Naive B cell (primary cell): ENCODE data around the gene INPP5D. TPM values are rescaled to one million over a fixed set of nuclear protein-coding genes. Genes with fewer than 3 reads are reported as not detected.

ENCODE experiments used
- ATAC-seq, 2 donors: fragments of 150-1000 bp; cut with Tn5 transposase; 2 replicates each; pipeline ENCODE4 v1.10.0; 2021; ENCODE audit warnings: low read depth in 2 of 2, mild to moderate bottlenecking in 2 of 2, moderate library complexity in 2 of 2
- DNase-seq: peaks from one replicate; pipeline ENCODE4 v3.0.0; 2022
- H3K27ac Mint-ChIP-seq, 6 donors: one replicate each; pipeline ENCODE4 v1.8.0; 2020 to 2022; ENCODE audit warnings: mild to moderate bottlenecking in 6 of 6, mixed read lengths in 6 of 6, moderate library complexity in 5 of 6, inconsistent platforms in 2 of 6
- H3K27me3 Mint-ChIP-seq, 3 donors: one replicate each; pipeline ENCODE4 v1.8.0; 2021 to 2022; ENCODE audit warnings: mixed read lengths in 3 of 3, mild to moderate bottlenecking in 1 of 3
- H3K36me3 Mint-ChIP-seq, 2 donors: one replicate each; pipeline ENCODE4 v1.8.0; 2020 to 2022; ENCODE audit warnings: mixed read lengths in 2 of 2, inconsistent platforms in 1 of 2, mild to moderate bottlenecking in 1 of 2
- H3K4me1 Mint-ChIP-seq, 3 donors: one replicate each; pipeline ENCODE4 v1.8.0; 2020 to 2022; ENCODE audit warnings: mixed read lengths in 3 of 3, inconsistent platforms in 1 of 3, mild to moderate bottlenecking in 1 of 3, moderate library complexity in 1 of 3
- H3K4me3 Mint-ChIP-seq, 8 donors: one replicate each; pipeline ENCODE4 v1.8.0; 2020 to 2022; ENCODE audit warnings: mild to moderate bottlenecking in 8 of 8, mixed read lengths in 8 of 8, moderate library complexity in 8 of 8, inconsistent platforms in 2 of 8
- H3K9me3 Mint-ChIP-seq, 7 donors: one replicate each; pipeline ENCODE4 v1.8.0; 2020 to 2022; ENCODE audit warnings: mixed read lengths in 7 of 7, mild to moderate bottlenecking in 5 of 7, inconsistent platforms in 2 of 7, moderate library complexity in 1 of 7
- polyA plus RNA-seq, 6 donors: library from polyadenylated mRNA; unstranded; fragments of 300-500 nt; fragmentation: Illumina TruSeq; gene quantifications; one replicate each; pipeline ENCODE4 v1.2.3, GENCODE V29; 2021; ENCODE audit warnings: low read depth in 6 of 6

Gene INPP5D
- polyA plus RNA-seq, 6 donors from 2014 or later = 56.8 to 230 (median 102) TPM

GRCh38 chr2:233125455-233126065, 65.4 kb downstream of the INPP5D start:
- Mint-ChIP-seq H3K4me1 (peaks cover 32 to 61% (median 43%) of the 10 kb centered on the region in 3 donors), H3K4me3 (peak overlapping the region in 2 of 8 donors; percentile 25 to 69), H3K27ac (peak overlapping the region in 3 of 6 donors; percentile 97 to 100 (median 98)), H3K36me3 (peaks cover 16 to 33% of the 10 kb centered on the region in 2 donors), H3K9me3 (peaks cover 0 to 4% (median 0%) of the 10 kb centered on the region in 7 donors), H3K27me3 (no peaks in the 10 kb centered on the region)
- ATAC-seq (no peak), DNase-seq (no peak)

GRCh38 chr2:233129351-233129978, 69.3 kb downstream of the INPP5D start:
- Mint-ChIP-seq H3K4me1 (peaks cover 28 to 46% (median 33%) of the 10 kb centered on the region in 3 donors), H3K9me3 (peaks cover 0 to 2% (median 0%) of the 10 kb centered on the region in 7 donors), H3K36me3 (peaks cover 7 to 41% of the 10 kb centered on the region in 2 donors), H3K4me3 (no peak overlapping the region), H3K27ac (peak overlapping the region; percentile 18 to 80 (median 64)), H3K27me3 (no peaks in the 10 kb centered on the region)
- no peak for ATAC-seq
- DNase-seq = no peak

GRCh38 chr2:233130024-233130423, 69.9 kb downstream of the INPP5D start:
- ATAC-seq (no peak), DNase-seq (no peak)
- peaks cover 11 to 46% of the 10 kb centered on the region in 2 donors for H3K36me3 Mint-ChIP-seq
- peak overlapping the region in 1 of 8 donors; percentile 25 for H3K4me3 Mint-ChIP-seq
- no peaks in the 10 kb centered on the region for H3K27me3 Mint-ChIP-seq
- H3K27ac Mint-ChIP-seq = peak overlapping the region in 5 of 6 donors; percentile 63 to 90 (median 79)
- peaks cover 25 to 41% (median 30%) of the 10 kb centered on the region in 3 donors for H3K4me1 Mint-ChIP-seq
- peaks cover 0 to 5% (median 0%) of the 10 kb centered on the region in 7 donors for H3K9me3 Mint-ChIP-seq

GRCh38 chr2:233130481-233131020, 70.4 kb downstream of the INPP5D start:
- H3K4me3 Mint-ChIP-seq = peak overlapping the region in 2 of 8 donors; percentile 25 to 37
- H3K4me1 Mint-ChIP-seq = peaks cover 23 to 36% (median 25%) of the 10 kb centered on the region in 3 donors
- DNase-seq (no peak), ATAC-seq (no peak)
- peaks cover 12 to 46% of the 10 kb centered on the region in 2 donors for H3K36me3 Mint-ChIP-seq
- no peaks in the 10 kb centered on the region for H3K27me3 Mint-ChIP-seq
- H3K27ac Mint-ChIP-seq = peak overlapping the region in 4 of 6 donors; percentile 33 to 90 (median 80)
- peaks cover 0 to 5% (median 0%) of the 10 kb centered on the region in 7 donors for H3K9me3 Mint-ChIP-seq

- Mint-ChIP-seq H3K36me3 (peaks cover 21 to 51% of the 10 kb centered on the region in 2 donors), H3K27me3 (no peaks in the 10 kb centered on the region), H3K27ac (peak overlapping the region in 3 of 6 donors; percentile 7 to 93 (median 80)), H3K9me3 (peaks cover 0 to 5% (median 0%) of the 10 kb centered on the region in 7 donors), H3K4me1 (peaks cover 21 to 27% (median 22%) of the 10 kb centered on the region in 3 donors), H3K4me3 (no peak overlapping the region)
- DNase-seq (no peak), ATAC-seq (no peak)
Observed at GRCh38 chr2:233131936-233132720, 72.0 kb downstream of the INPP5D start.

- Mint-ChIP-seq H3K27me3 (no peaks in the 10 kb centered on the region), H3K9me3 (peaks cover 0 to 5% (median 0%) of the 10 kb centered on the region in 7 donors), H3K4me3 (no peak overlapping the region), H3K4me1 (peaks cover 21 to 27% (median 22%) of the 10 kb centered on the region in 3 donors), H3K36me3 (peaks cover 21 to 48% of the 10 kb centered on the region in 2 donors), H3K27ac (peak overlapping the region in 3 of 6 donors; percentile 81 to 94 (median 85))
- DNase-seq (no peak), ATAC-seq (no peak)
Observed at GRCh38 chr2:233133239-233133638, 73.1 kb downstream of the INPP5D start.

GRCh38 chr2:233135421-233135820, 75.3 kb downstream of the INPP5D start:
- no peaks in the 10 kb centered on the region for H3K27me3 Mint-ChIP-seq
- peaks cover 0 to 5% (median 0%) of the 10 kb centered on the region in 7 donors for H3K9me3 Mint-ChIP-seq
- H3K27ac Mint-ChIP-seq = peak overlapping the region in 2 of 6 donors; percentile 42 to 75
- ATAC-seq = no peak
- H3K4me1 Mint-ChIP-seq = peaks cover 18 to 22% (median 20%) of the 10 kb centered on the region in 3 donors
- H3K36me3 Mint-ChIP-seq = peaks cover 21 to 43% of the 10 kb centered on the region in 2 donors
- H3K4me3 Mint-ChIP-seq = no peak overlapping the region
- no peak for DNase-seq

- Mint-ChIP-seq H3K4me3 (no peak overlapping the region), H3K9me3 (peaks cover 0 to 5% (median 0%) of the 10 kb centered on the region in 7 donors), H3K4me1 (peaks cover 27 to 30% (median 30%) of the 10 kb centered on the region in 3 donors), H3K27ac (no peak overlapping the region), H3K36me3 (peaks cover 21 to 49% of the 10 kb centered on the region in 2 donors), H3K27me3 (no peaks in the 10 kb centered on the region)
- ATAC-seq (no peak), DNase-seq (no peak)
Observed at GRCh38 chr2:233137040-233137439, 76.9 kb downstream of the INPP5D start.

- no peaks in the 10 kb centered on the region for H3K9me3 Mint-ChIP-seq
- no peaks in the 10 kb centered on the region for H3K27me3 Mint-ChIP-seq
- peaks cover 21 to 43% of the 10 kb centered on the region in 2 donors for H3K36me3 Mint-ChIP-seq
- DNase-seq = no peak
- peaks cover 39 to 47% (median 45%) of the 10 kb centered on the region in 3 donors for H3K4me1 Mint-ChIP-seq
- ATAC-seq = no peak
- peak overlapping the region in 2 of 6 donors; percentile 60 to 70 for H3K27ac Mint-ChIP-seq
- no peak overlapping the region for H3K4me3 Mint-ChIP-seq
Observed at GRCh38 chr2:233140077-233140585, 80.0 kb downstream of the INPP5D start.

- no peak for ATAC-seq
- Mint-ChIP-seq H3K27me3 (no peaks in the 10 kb centered on the region), H3K36me3 (peaks cover 21 to 49% of the 10 kb centered on the region in 2 donors), H3K27ac (peak overlapping the region in 4 of 6 donors; percentile 63 to 92 (median 83)), H3K9me3 (no peaks in the 10 kb centered on the region), H3K4me3 (no peak overlapping the region), H3K4me1 (peaks cover 42 to 47% (median 47%) of the 10 kb centered on the region in 3 donors)
- DNase-seq = no peak
Observed at GRCh38 chr2:233140978-233141377, 80.8 kb downstream of the INPP5D start.

GRCh38 chr2:233141901-233142300, 81.8 kb downstream of the INPP5D start:
- H3K36me3 Mint-ChIP-seq = peaks cover 22 to 42% of the 10 kb centered on the region in 2 donors
- DNase-seq = no peak
- no peaks in the 10 kb centered on the region for H3K9me3 Mint-ChIP-seq
- H3K4me1 Mint-ChIP-seq = peaks cover 39 to 47% (median 47%) of the 10 kb centered on the region in 3 donors
- peak overlapping the region in 3 of 8 donors; percentile 5 to 24 (median 6) for H3K4me3 Mint-ChIP-seq
- no peak for ATAC-seq
- no peaks in the 10 kb centered on the region for H3K27me3 Mint-ChIP-seq
- H3K27ac Mint-ChIP-seq = peak overlapping the region in 3 of 6 donors; percentile 39 to 88 (median 72)

- peak overlapping the region; percentile 24 to 89 (median 80) for H3K27ac Mint-ChIP-seq
- no peaks in the 10 kb centered on the region for H3K9me3 Mint-ChIP-seq
- H3K36me3 Mint-ChIP-seq = peaks cover 26 to 42% of the 10 kb centered on the region in 2 donors
- H3K4me1 Mint-ChIP-seq = peaks cover 39 to 47% (median 47%) of the 10 kb centered on the region in 3 donors
- peak overlapping the region in 3 of 8 donors; percentile 37 to 70 (median 41) for H3K4me3 Mint-ChIP-seq
- H3K27me3 Mint-ChIP-seq = no peaks in the 10 kb centered on the region
- ATAC-seq (peak; percentile 88 to 91), DNase-seq (peak; percentile 59)
Observed at GRCh38 chr2:233142355-233142897, 82.3 kb downstream of the INPP5D start.
